HepG2 (cell line): ENCODE measurements around the gene MAVS. TPM values are rescaled to one million over a fixed set of nuclear protein-coding genes. Genes with fewer than 3 reads are reported as not detected.

Source experiments
- CENPT ChIP-seq: sonication (generic); formaldehyde crosslinking; IDR thresholded peaks from 2 replicates; pipeline ENCODE4 v1.8.0; 2022; ENCODE audit warnings: low read depth, mild to moderate bottlenecking, moderate library complexity, missing genetic modification reagents
- ELF1 ChIP-seq: sonication (generic); formaldehyde crosslinking; IDR thresholded peaks from 2 replicates; pipeline ENCODE4 v1.4.0; 2020; ENCODE audit warnings: missing genetic modification reagents
- KDM4B ChIP-seq: sonication (generic); formaldehyde crosslinking; IDR thresholded peaks from 2 replicates; pipeline ENCODE4 v1.4.0; 2020; ENCODE audit warnings: missing genetic modification reagents
- RBFOX2 ChIP-seq: fragments of 200-400 bp; formaldehyde crosslinking; IDR thresholded peaks from 2 replicates; pipeline ENCODE4 v1.6.1; 2017; ENCODE audit warnings: low read depth, mild to moderate bottlenecking, low read length
- SMARCC2 ChIP-seq: fragments of 450-650 bp; IDR thresholded peaks from 2 replicates; pipeline ENCODE4 v1.6.1; 2017; ENCODE audit warnings: antibody characterized with exemption, mild to moderate bottlenecking
- ZNF546 ChIP-seq: sonication (generic); formaldehyde crosslinking; conservative IDR thresholded peaks from 2 replicates; pipeline ENCODE4 v1.8.1; 2023; ENCODE audit warnings: mild to moderate bottlenecking, missing genetic modification reagents
- ZNF558 ChIP-seq: sonication (generic); formaldehyde crosslinking; IDR thresholded peaks from 2 replicates; pipeline ENCODE4 v1.9.0; 2022; ENCODE audit warnings: mild to moderate bottlenecking, missing genetic modification reagents, borderline replicate concordance
- ZNF816 ChIP-seq: sonication (generic); formaldehyde crosslinking; IDR thresholded peaks from 2 replicates; pipeline ENCODE4 v1.8.0; 2022; ENCODE audit warnings: missing genetic modification reagents, mild to moderate bottlenecking, borderline replicate concordance
- polyA plus RNA-seq, 8 experiments: library from polyadenylated mRNA; depleted of rRNA in 3 of 8; stranded (reverse) in 7 of 8; unstranded in 1 of 8; fragments of >200 nt; fragmentation: Illumina TruSeq in 4 of 8; extraction: Trizol in 4 of 8; gene quantifications; 2 replicates each; pipeline versions ENCODE4 v1.2.1 to v1.2.3, GENCODE V29; 2011 to 2016; ENCODE audit warnings: low read depth in 4 of 8, missing spikeins in 1 of 8, mixed read lengths in 1 of 8; ENCODE audit not compliant: insufficient read depth in 1 of 8
- total RNA-seq, 5 experiments: library from RNA; depleted of rRNA; stranded (reverse); fragments of >200 nt; fragmentation: Illumina TruSeq; extraction: Trizol; gene quantifications; 2 replicates each; pipeline ENCODE4 v1.2.3, GENCODE V29; 2016; ENCODE audit warnings: low read depth in 1 of 5
- TF ChIP-seq, protein P1 (sequence below): sonication (generic); formaldehyde crosslinking; IDR thresholded peaks from 2 replicates; pipeline ENCODE4 v1.4.0; 2020; ENCODE audit warnings: missing genetic modification reagents
- TF ChIP-seq, protein P2 (sequence below): sonication (generic); formaldehyde crosslinking; IDR thresholded peaks from 2 replicates; pipeline ENCODE4 v1.8.0; 2022; ENCODE audit warnings: low read depth, missing genetic modification reagents
- TF ChIP-seq, protein P3 (sequence below): IDR thresholded peaks from 2 replicates; pipeline ENCODE4 v1.6.1; 2016; ENCODE audit warnings: missing compliant biosample characterization, missing genetic modification reagents, borderline replicate concordance
- TF ChIP-seq, protein P4 (sequence below): sonication (generic); formaldehyde crosslinking; IDR thresholded peaks from 2 replicates; pipeline ENCODE4 v1.4.0; 2020; ENCODE audit warnings: missing genetic modification reagents
- TF ChIP-seq, protein P5 (sequence below): sonication (generic); formaldehyde crosslinking; IDR thresholded peaks from 2 replicates; pipeline ENCODE4 v1.4.0; 2020; ENCODE audit warnings: missing genetic modification reagents, mild to moderate bottlenecking, borderline replicate concordance

MAVS gene
- total and polyA plus RNA-seq, 2 of the 13 experiments (the other 11 are each of a cell fraction or from before 2014, with no cell fraction given): 27.3 to 36.6 TPM

DNA sequence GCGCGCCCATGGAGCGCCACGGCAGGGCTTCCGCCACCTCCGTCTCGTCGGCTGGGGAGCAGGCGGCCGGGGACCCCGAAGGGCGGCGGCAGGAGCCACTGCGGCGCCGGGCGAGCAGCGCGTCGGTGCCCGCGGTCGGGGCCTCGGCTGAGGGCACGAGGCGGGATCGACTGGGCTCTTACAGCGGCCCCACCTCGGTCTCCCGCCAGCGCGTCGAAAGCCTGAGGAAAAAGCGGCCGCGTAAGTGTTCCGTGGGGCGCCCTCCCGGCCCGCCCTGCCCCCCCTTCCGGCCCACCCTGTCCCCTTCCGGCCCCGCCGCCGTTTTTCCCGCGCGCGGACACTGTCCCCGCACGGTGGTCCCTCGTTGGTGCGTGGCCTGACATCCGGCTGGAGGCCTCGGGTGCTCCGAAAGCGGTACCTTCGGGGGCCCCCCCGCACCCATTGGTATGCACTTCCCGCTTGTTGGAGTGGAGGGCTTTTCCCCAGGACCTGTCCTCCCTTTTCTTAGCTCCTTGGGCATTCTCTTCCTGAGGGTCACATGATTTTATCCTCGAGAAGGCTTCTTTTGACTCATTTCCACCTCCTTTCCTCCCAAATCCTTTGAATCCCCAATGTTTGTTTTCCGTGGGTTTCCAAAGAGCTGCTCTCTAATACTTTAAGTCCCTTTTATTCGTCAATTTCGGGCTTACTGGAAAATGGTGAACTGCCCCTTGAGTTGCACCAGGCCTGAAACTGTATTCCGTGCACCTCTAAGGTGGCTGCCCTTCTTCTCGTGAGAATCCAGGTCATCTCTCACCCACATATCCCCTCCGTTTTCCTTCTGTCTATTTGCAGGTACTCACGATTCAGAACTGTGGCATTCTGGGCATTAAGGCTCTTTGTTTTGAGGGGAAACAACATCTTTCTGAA is 43.1 kb downstream of the MAVS start (continued):
- TF ChIP-seq ZNF816 (CRISPR knock-in tag): peak; percentile 60; the same call in 1 of the 2 replicates
- TF ChIP-seq, protein P1, sequence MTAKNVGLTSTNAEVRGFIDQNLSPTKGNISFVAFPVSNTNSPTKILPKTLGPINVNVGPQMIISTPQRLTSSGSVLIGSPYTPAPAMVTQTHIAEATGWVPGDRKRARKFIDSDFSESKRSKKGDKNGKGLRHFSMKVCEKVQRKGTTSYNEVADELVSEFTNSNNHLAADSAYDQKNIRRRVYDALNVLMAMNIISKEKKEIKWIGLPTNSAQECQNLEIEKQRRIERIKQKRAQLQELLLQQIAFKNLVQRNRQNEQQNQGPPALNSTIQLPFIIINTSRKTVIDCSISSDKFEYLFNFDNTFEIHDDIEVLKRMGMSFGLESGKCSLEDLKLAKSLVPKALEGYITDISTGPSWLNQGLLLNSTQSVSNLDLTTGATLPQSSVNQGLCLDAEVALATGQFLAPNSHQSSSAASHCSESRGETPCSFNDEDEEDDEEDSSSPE (CRISPR knock-in tag): peak; percentile 89
- TF ChIP-seq KDM4B (CRISPR knock-in tag): 0 out of 2 replicates have a peak, but pooled peaks have one; percentile 31
- peak; percentile 30; the same call in 1 of the 2 replicates for TF ChIP-seq ELF1 (CRISPR knock-in tag)
- TF ChIP-seq ZNF558 (CRISPR knock-in tag): peak; percentile 23; the same call in 1 of the 2 replicates
- TF ChIP-seq, protein P2, sequence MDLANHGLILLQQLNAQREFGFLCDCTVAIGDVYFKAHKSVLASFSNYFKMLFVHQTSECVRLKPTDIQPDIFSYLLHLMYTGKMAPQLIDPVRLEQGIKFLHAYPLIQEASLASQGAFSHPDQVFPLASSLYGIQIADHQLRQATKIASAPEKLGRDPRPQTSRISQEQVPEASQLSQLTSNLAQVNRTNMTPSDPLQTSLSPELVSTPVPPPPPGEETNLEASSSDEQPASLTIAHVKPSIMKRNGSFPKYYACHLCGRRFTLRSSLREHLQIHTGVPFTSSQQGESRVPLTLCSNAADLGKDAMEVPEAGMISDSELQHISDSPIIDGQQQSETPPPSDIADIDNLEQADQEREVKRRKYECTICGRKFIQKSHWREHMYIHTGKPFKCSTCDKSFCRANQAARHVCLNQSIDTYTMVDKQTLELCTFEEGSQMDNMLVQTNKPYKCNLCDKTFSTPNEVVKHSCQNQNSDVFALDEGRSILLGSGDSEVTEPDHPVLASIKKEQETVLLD (CRISPR knock-in tag): peak; percentile 53
- TF ChIP-seq ZNF546 (CRISPR knock-in tag): 0 out of 2 replicates have a peak, but pooled peaks have one; percentile 35
- TF ChIP-seq, protein P3, sequence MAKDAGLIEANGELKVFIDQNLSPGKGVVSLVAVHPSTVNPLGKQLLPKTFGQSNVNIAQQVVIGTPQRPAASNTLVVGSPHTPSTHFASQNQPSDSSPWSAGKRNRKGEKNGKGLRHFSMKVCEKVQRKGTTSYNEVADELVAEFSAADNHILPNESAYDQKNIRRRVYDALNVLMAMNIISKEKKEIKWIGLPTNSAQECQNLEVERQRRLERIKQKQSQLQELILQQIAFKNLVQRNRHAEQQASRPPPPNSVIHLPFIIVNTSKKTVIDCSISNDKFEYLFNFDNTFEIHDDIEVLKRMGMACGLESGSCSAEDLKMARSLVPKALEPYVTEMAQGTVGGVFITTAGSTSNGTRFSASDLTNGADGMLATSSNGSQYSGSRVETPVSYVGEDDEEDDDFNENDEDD: peak; percentile 87
- no peak for TF ChIP-seq SMARCC2
- TF ChIP-seq, protein P4, sequence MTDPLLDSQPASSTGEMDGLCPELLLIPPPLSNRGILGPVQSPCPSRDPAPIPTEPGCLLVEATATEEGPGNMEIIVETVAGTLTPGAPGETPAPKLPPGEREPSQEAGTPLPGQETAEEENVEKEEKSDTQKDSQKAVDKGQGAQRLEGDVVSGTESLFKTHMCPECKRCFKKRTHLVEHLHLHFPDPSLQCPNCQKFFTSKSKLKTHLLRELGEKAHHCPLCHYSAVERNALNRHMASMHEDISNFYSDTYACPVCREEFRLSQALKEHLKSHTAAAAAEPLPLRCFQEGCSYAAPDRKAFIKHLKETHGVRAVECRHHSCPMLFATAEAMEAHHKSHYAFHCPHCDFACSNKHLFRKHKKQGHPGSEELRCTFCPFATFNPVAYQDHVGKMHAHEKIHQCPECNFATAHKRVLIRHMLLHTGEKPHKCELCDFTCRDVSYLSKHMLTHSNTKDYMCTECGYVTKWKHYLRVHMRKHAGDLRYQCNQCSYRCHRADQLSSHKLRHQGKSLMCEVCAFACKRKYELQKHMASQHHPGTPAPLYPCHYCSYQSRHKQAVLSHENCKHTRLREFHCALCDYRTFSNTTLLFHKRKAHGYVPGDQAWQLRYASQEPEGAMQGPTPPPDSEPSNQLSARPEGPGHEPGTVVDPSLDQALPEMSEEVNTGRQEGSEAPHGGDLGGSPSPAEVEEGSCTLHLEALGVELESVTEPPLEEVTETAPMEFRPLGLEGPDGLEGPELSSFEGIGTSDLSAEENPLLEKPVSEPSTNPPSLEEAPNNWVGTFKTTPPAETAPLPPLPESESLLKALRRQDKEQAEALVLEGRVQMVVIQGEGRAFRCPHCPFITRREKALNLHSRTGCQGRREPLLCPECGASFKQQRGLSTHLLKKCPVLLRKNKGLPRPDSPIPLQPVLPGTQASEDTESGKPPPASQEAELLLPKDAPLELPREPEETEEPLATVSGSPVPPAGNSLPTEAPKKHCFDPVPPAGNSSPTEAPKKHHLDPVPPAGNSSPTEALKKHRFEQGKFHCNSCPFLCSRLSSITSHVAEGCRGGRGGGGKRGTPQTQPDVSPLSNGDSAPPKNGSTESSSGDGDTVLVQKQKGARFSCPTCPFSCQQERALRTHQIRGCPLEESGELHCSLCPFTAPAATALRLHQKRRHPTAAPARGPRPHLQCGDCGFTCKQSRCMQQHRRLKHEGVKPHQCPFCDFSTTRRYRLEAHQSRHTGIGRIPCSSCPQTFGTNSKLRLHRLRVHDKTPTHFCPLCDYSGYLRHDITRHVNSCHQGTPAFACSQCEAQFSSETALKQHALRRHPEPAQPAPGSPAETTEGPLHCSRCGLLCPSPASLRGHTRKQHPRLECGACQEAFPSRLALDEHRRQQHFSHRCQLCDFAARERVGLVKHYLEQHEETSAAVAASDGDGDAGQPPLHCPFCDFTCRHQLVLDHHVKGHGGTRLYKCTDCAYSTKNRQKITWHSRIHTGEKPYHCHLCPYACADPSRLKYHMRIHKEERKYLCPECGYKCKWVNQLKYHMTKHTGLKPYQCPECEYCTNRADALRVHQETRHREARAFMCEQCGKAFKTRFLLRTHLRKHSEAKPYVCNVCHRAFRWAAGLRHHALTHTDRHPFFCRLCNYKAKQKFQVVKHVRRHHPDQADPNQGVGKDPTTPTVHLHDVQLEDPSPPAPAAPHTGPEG (CRISPR knock-in tag): no peak; the same call in 1 of the 2 replicates
- TF ChIP-seq, protein P5, sequence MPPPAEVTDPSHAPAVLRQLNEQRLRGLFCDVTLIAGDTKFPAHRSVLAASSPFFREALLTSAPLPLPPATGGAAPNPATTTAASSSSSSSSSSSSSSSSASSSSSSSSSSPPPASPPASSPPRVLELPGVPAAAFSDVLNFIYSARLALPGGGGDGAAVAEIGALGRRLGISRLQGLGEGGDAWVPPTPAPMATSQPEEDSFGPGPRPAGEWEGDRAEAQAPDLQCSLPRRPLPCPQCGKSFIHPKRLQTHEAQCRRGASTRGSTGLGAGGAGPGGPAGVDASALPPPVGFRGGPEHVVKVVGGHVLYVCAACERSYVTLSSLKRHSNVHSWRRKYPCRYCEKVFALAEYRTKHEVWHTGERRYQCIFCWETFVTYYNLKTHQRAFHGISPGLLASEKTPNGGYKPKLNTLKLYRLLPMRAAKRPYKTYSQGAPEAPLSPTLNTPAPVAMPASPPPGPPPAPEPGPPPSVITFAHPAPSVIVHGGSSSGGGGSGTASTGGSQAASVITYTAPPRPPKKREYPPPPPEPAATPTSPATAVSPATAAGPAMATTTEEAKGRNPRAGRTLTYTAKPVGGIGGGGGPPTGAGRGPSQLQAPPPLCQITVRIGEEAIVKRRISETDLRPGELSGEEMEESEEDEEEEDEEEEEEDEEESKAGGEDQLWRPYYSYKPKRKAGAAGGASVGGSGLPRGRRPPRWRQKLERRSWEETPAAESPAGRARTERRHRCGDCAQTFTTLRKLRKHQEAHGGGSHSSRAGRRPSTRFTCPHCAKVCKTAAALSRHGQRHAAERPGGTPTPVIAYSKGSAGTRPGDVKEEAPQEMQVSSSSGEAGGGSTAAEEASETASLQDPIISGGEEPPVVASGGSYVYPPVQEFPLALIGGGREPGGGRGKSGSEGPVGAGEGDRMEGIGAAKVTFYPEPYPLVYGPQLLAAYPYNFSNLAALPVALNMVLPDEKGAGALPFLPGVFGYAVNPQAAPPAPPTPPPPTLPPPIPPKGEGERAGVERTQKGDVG (CRISPR knock-in tag): no peak
- TF ChIP-seq RBFOX2: peak; percentile 69; the same call in 1 of the 2 replicates
- peak; percentile 94; the same call in 1 of the 2 replicates for TF ChIP-seq CENPT (CRISPR knock-in tag)
